GM21381 (cell line): ENCODE data around the gene DYNC1I1.

Experiments
- ATAC-seq: cut with Tn5 transposase; IDR thresholded peaks from one replicate; pipeline ENCODE4 v1.9.1; 2021; ENCODE audit warnings: mild to moderate bottlenecking, moderate library complexity; ENCODE audit not compliant: unreplicated experiment

Gene DYNC1I1

GRCh38 chr7:95847061-95847460 is 74.7 kb downstream of the DYNC1I1 start:
- no peak for ATAC-seq

- no peak for ATAC-seq
These were observed 87.1 kb downstream of the DYNC1I1 start for GRCh38 chr7:95859429-95859828.

- no peak for ATAC-seq
These were observed 88.7 kb downstream of the DYNC1I1 start for GRCh38 chr7:95861041-95861440.

GRCh38 chr7:95863623-95864022 is 91.3 kb downstream of the DYNC1I1 start:
- no peak for ATAC-seq

- no peak for ATAC-seq
These were observed 93.5 kb downstream of the DYNC1I1 start for GRCh38 chr7:95865716-95866371.

GRCh38 chr7:95867309-95867708 is 95.0 kb downstream of the DYNC1I1 start:
- ATAC-seq = peak; percentile 95

- ATAC-seq = no peak
These were observed 98.9 kb downstream of the DYNC1I1 start for GRCh38 chr7:95871075-95871848.

- ATAC-seq = no peak
These were observed 99.5 kb downstream of the DYNC1I1 start for GRCh38 chr7:95871896-95872295.

GRCh38 chr7:95874129-95874528 is 101.8 kb downstream of the DYNC1I1 start:
- no peak for ATAC-seq

GRCh38 chr7:95874541-95875265 is 102.3 kb downstream of the DYNC1I1 start:
- no peak for ATAC-seq

GRCh38 chr7:95875519-95875918 is 103.2 kb downstream of the DYNC1I1 start:
- no peak for ATAC-seq

GRCh38 chr7:95878677-95879076 is 106.3 kb downstream of the DYNC1I1 start:
- ATAC-seq = no peak

- no peak for ATAC-seq
These were observed 109.2 kb downstream of the DYNC1I1 start for GRCh38 chr7:95881597-95881996.

GRCh38 chr7:95883217-95883616 is 110.9 kb downstream of the DYNC1I1 start:
- ATAC-seq = no peak

- ATAC-seq = no peak
These were observed 114.2 kb downstream of the DYNC1I1 start for GRCh38 chr7:95886501-95887090.

GRCh38 chr7:95893484-95893883 is 121.1 kb downstream of the DYNC1I1 start:
- no peak for ATAC-seq

GRCh38 chr7:95897557-95898251 is 125.3 kb downstream of the DYNC1I1 start:
- no peak for ATAC-seq

GRCh38 chr7:95899919-95900513 is 127.7 kb downstream of the DYNC1I1 start:
- ATAC-seq = no peak

GRCh38 chr7:95901006-95901405 is 128.7 kb downstream of the DYNC1I1 start:
- ATAC-seq = no peak

GRCh38 chr7:95904099-95904498 is 131.7 kb downstream of the DYNC1I1 start:
- no peak for ATAC-seq
